Parathyroid adenoma (tissue), 2 donors: ENCODE data around the gene ADH1A.
"Not testable (repeated sequence)": the region's sequence is repeated elsewhere in the genome, so short reads cannot be mapped to it uniquely, and the experiment has no call there.

Source experiments
- H2AFZ ChIP-seq: fragments of 300-600 bp; sonication (generic); one replicate; pipeline ENCODE4 v1.7.0; 2017; ENCODE audit warnings: antibody characterized with exemption, mild to moderate bottlenecking
- H3K27ac ChIP-seq: fragments of 300-600 bp; sonication (generic); one replicate; pipeline ENCODE4 v1.7.0; 2017
- H3K27me3 ChIP-seq: fragments of 300-600 bp; sonication (generic); one replicate; pipeline ENCODE4 v1.7.0; 2017; ENCODE audit warnings: low read length; ENCODE audit not compliant: control insufficient read depth, insufficient read depth
- H3K36me3 ChIP-seq: fragments of 300-600 bp; sonication (generic); one replicate; pipeline ENCODE4 v1.7.0; 2017; ENCODE audit warnings: low read length; ENCODE audit not compliant: control insufficient read depth, insufficient read depth
- H3K4me1 ChIP-seq: fragments of 300-600 bp; sonication (generic); one replicate; pipeline ENCODE4 v1.7.0; 2017; ENCODE audit warnings: control low read depth
- H3K4me2 ChIP-seq: fragments of 300-600 bp; sonication (generic); one replicate; pipeline ENCODE4 v1.7.0; 2017; ENCODE audit warnings: low read length
- H3K4me3 ChIP-seq: fragments of 300-600 bp; sonication (generic); one replicate; pipeline ENCODE4 v1.7.0; 2017; ENCODE audit warnings: low read depth, low read length
- H3K79me2 ChIP-seq: fragments of 300-600 bp; sonication (generic); one replicate; pipeline ENCODE4 v1.7.0; 2017; ENCODE audit warnings: control low read depth
- H3K9ac ChIP-seq: fragments of 300-600 bp; sonication (generic); one replicate; pipeline ENCODE4 v1.7.0; 2017; ENCODE audit warnings: mild to moderate bottlenecking
- H3K9me3 ChIP-seq: fragments of 300-600 bp; sonication (generic); one replicate; pipeline ENCODE4 v1.7.0; 2017; ENCODE audit warnings: low read length; ENCODE audit not compliant: control insufficient read depth
- CTCF ChIP-seq: fragments of 300-600 bp; sonication (generic); IDR thresholded peaks from one replicate; pipeline ENCODE4 v1.7.0; 2017; ENCODE audit warnings: antibody characterized with exemption, mild to moderate bottlenecking
- donor health status: primary hyperparathyroidism.

ADH1A gene

GRCh38 chr4:99321241-99322191 is 30.7 kb upstream of the ADH1A start, which contains the start of gene ADH1B:
Gene ADH1B, minus strand, starts transcription at chr4:99321401. Its CDS starts 70 bp downstream, at chr4:99321331.
- Histone ChIP-seq H3K4me1 (no peaks in the 10 kb centered on the region), H3K36me3 (no peaks in the 10 kb centered on the region), H3K4me2 (no peak within 1 kb of the TSS), H3K9ac (no peak within 1 kb of the TSS), H2AFZ (no peak within 1 kb of the TSS), H3K4me3 (no peak within 1 kb of the TSS), H3K27me3 (no peaks in the 10 kb centered on the region), H3K79me2 (no peaks in the 10 kb centered on the region), H3K27ac (no peak within 1 kb of the TSS), H3K9me3 (no peaks in the 10 kb centered on the region)
- TF ChIP-seq CTCF = no peak

GRCh38 chr4:99317811-99318210 is 27.0 kb upstream of the ADH1A start:
- H3K4me3 ChIP-seq = not testable (repeated sequence)

GRCh38 chr4:99317354-99317753 is 26.6 kb upstream of the ADH1A start:
- no peaks in the 10 kb centered on the region for H3K36me3 ChIP-seq
- no peaks in the 10 kb centered on the region for H3K4me1 ChIP-seq
- no peak overlapping the region for H3K4me3 ChIP-seq
- no peaks in the 10 kb centered on the region for H3K27me3 ChIP-seq
- H3K4me2 ChIP-seq = no peak overlapping the region
- H3K9me3 ChIP-seq = no peaks in the 10 kb centered on the region
- no peak for TF ChIP-seq CTCF
- no peaks in the 10 kb centered on the region for H3K79me2 ChIP-seq
- H2AFZ ChIP-seq = no peak overlapping the region
- H3K27ac ChIP-seq = no peak overlapping the region
- no peak overlapping the region for H3K9ac ChIP-seq

More at GRCh38 chr4:99317811-99318210, 27.0 kb upstream of the ADH1A start:
- H3K79me2 ChIP-seq, H3K9ac ChIP-seq, H3K9me3 ChIP-seq, H3K36me3 ChIP-seq, H3K4me1 ChIP-seq, H2AFZ ChIP-seq, H3K27me3 ChIP-seq, H3K4me2 ChIP-seq, H3K27ac ChIP-seq: not testable (repeated sequence)

- Histone ChIP-seq H3K9me3 (no peaks in the 10 kb centered on the region), H3K27me3 (no peaks in the 10 kb centered on the region), H3K4me3 (no peak overlapping the region), H3K36me3 (no peaks in the 10 kb centered on the region), H3K79me2 (no peaks in the 10 kb centered on the region), H3K4me2 (no peak overlapping the region), H3K27ac (no peak overlapping the region), H3K9ac (no peak overlapping the region), H3K4me1 (no peaks in the 10 kb centered on the region), H2AFZ (no peak overlapping the region)
- TF ChIP-seq CTCF = no peak
Observed at GRCh38 chr4:99315839-99316238, 25.1 kb upstream of the ADH1A start.

GRCh38 chr4:99314211-99314610 is 23.4 kb upstream of the ADH1A start:
- Histone ChIP-seq H3K36me3 (no peaks in the 10 kb centered on the region), H3K4me1 (no peaks in the 10 kb centered on the region), H3K4me3 (no peak overlapping the region), H3K9me3 (no peaks in the 10 kb centered on the region), H3K9ac (no peak overlapping the region), H3K27ac (no peak overlapping the region), H3K4me2 (no peak overlapping the region), H3K79me2 (no peaks in the 10 kb centered on the region), H3K27me3 (no peaks in the 10 kb centered on the region), H2AFZ (no peak overlapping the region)
- no peak for TF ChIP-seq CTCF
